K562 (cell line): ENCODE data around the gene TMEM271. TPM values are rescaled to one million over a fixed set of nuclear protein-coding genes. Genes with fewer than 3 reads are reported as not detected.

ENCODE experiments used
- ATAC-seq: fragments of 200-7000 bp; cut with Tn5 transposase; 3 replicates; pipeline ENCODE4 v1.9.1; 2020; ENCODE audit warnings: moderate library complexity
- BruUV-seq: library from RNA; stranded (reverse); fragments of 400-500 nt; replicated peaks from 2 replicates; lab custom pipeline; 2021; lab: Mats Ljungman, UMichigan
- CTCF ChIA-PET: fragments of 300-600 bp; formaldehyde crosslinking; extraction: SDS; loops from one replicate; lab custom pipeline; 2021; ENCODE audit warnings: low intra/inter-chr PET ratio; lab: Yijun Ruan, JAX
- POLR2A ChIA-PET: fragments of 300-600, 350-650 bp; sonication (Branson Sonifier 250); formaldehyde crosslinking; extraction: SDS; loops from one replicate; lab custom pipeline; 2021; ENCODE audit warnings: antibody characterized with exemption, inconsistent platforms; lab: Yijun Ruan, JAX
- DNase-seq, 4 experiments: peaks; one replicate each; pipeline versions ENCODE4 v3.0.0 to v3.0.0-alpha.2; 2011 to 2018; ENCODE audit warnings: low spot score in 3 of 4, mixed read lengths in 3 of 4; ENCODE audit errors: extremely low read depth in 1 of 4
- FAIRE-seq: peaks from 2 replicates; lab custom pipeline; 2011; peaks lifted over from hg19 to GRCh38; lab: Jason Lieb, UNC
- H2AFZ ChIP-seq: 2 replicates; pipeline ENCODE4 v1.6.0; 2011; ENCODE audit warnings: low read depth, low read length, control low read depth, inconsistent platforms
- H3K27ac ChIP-seq: fragments of 200-600 bp; 3 replicates; pipeline ENCODE4 v1.8.0; 2011; ENCODE audit warnings: low read depth, mild to moderate bottlenecking, control low read depth, inconsistent platforms, low read length, moderate library complexity, mixed read lengths; ENCODE audit errors: extremely low read depth
- H3K27me3 ChIP-seq, 2 experiments: fragments of 300-600 bp in 1 of 2; 2 replicates in 1 of 2; 3 replicates in 1 of 2; pipeline versions ENCODE4 v1.6.0 to v1.8.0; 2011; ENCODE audit warnings: inconsistent platforms in 2 of 2, low read length in 2 of 2, mild to moderate bottlenecking in 1 of 2, mixed read lengths in 1 of 2, moderate library complexity in 1 of 2; ENCODE audit not compliant: control insufficient read depth in 2 of 2, insufficient read depth in 2 of 2
- H3K36me3 ChIP-seq: fragments of 300-600 bp; 3 replicates; pipeline ENCODE4 v1.8.0; 2011; ENCODE audit warnings: mild to moderate bottlenecking, low read length, inconsistent platforms; ENCODE audit not compliant: control insufficient read depth, insufficient read depth
- H3K4me1 ChIP-seq, 2 experiments: fragments of 200-600 bp in 1 of 2; replicated peaks in 1 of 2; 2 replicates in 1 of 2; 3 replicates in 1 of 2; pipeline versions ENCODE4 v1.5.1 to v1.8.0; 2011; ENCODE audit warnings: inconsistent platforms in 2 of 2, low read length in 2 of 2, mild to moderate bottlenecking in 1 of 2, mixed read lengths in 1 of 2, moderate library complexity in 1 of 2; ENCODE audit not compliant: control insufficient read depth in 2 of 2, insufficient read depth in 2 of 2
- H3K4me2 ChIP-seq: 2 replicates; pipeline ENCODE4 v1.6.1; 2011; ENCODE audit warnings: low read length, control low read depth, inconsistent platforms, mixed read lengths; ENCODE audit not compliant: insufficient read depth
- H3K4me3 ChIP-seq: fragments of 200-600 bp; sonication (generic), shearing (Covaris generic); 2 replicates; pipeline ENCODE4 v1.5.1; 2016; ENCODE audit warnings: control low read depth, inconsistent platforms
- H3K79me2 ChIP-seq: fragments of 200-600 bp; 3 replicates; pipeline ENCODE4 v1.8.0; 2011; ENCODE audit warnings: low read length, inconsistent platforms; ENCODE audit not compliant: control insufficient read depth, insufficient read depth
- H3K9ac ChIP-seq, 2 experiments: 2 replicates each; pipeline versions ENCODE4 v1.6.0 to v1.6.1; 2011; ENCODE audit warnings: low read depth in 2 of 2, low read length in 2 of 2, control low read depth in 1 of 2, inconsistent platforms in 1 of 2, mild to moderate bottlenecking in 1 of 2, mixed read lengths in 1 of 2; ENCODE audit not compliant: insufficient read depth in 1 of 2
- H3K9me1 ChIP-seq: one replicate; pipeline ENCODE4 v1.6.0; 2011; ENCODE audit warnings: inconsistent platforms, mild to moderate bottlenecking, low read length, moderate library complexity; ENCODE audit not compliant: control insufficient read depth, insufficient read depth
- H3K9me3 ChIP-seq: replicated peaks from 2 replicates; pipeline ENCODE4 v1.5.1; 2011; ENCODE audit warnings: low read depth, low read length, inconsistent platforms; ENCODE audit not compliant: control insufficient read depth, insufficient read depth
- H4K20me1 ChIP-seq: replicated peaks from 2 replicates; pipeline ENCODE4 v1.6.1; 2011; ENCODE audit warnings: low read length, inconsistent platforms, mixed read lengths; ENCODE audit not compliant: control insufficient read depth, insufficient read depth
- CXXC5 ChIP-seq: fragments of 250-450 bp; sonication (Bioruptor Pico); IDR thresholded peaks from 2 replicates; pipeline ENCODE4 v1.8.0; 2022; ENCODE audit warnings: inconsistent platforms, mild to moderate bottlenecking, moderate library complexity
- DPF2 ChIP-seq: fragments of 450-650 bp; IDR thresholded peaks from 2 replicates; pipeline ENCODE4 v1.6.1; 2016
- FOXK2 ChIP-seq, 2 experiments: fragments of 450-650 bp; IDR thresholded peaks in 1 of 2; conservative IDR thresholded peaks in 1 of 2; 2 replicates each; pipeline ENCODE4 v1.6.1; 2016; ENCODE audit warnings: low read depth in 2 of 2, mild to moderate bottlenecking in 1 of 2
- HNRNPUL1 ChIP-seq: fragments of 200-400 bp; formaldehyde crosslinking; IDR thresholded peaks from 2 replicates; pipeline ENCODE4 v1.6.1; 2017; ENCODE audit warnings: low read length
- LARP7 ChIP-seq: fragments of 450-650 bp; IDR thresholded peaks from 2 replicates; pipeline ENCODE4 v1.6.1; 2016
- MGA ChIP-seq: fragments of 450-650 bp; IDR thresholded peaks from 2 replicates; pipeline ENCODE4 v1.6.1; 2016; ENCODE audit warnings: mild to moderate bottlenecking, moderate library complexity
- NR2C1 ChIP-seq, 2 experiments: fragments of 450-650 bp; IDR thresholded peaks; 2 replicates each; pipeline ENCODE4 v1.6.1; 2017; ENCODE audit warnings: mild to moderate bottlenecking in 2 of 2, antibody characterized with exemption in 1 of 2, inconsistent platforms in 1 of 2, missing compliant biosample characterization in 1 of 2, missing genetic modification characterization in 1 of 2
- TRIM25 ChIP-seq: fragments of 450-650 bp; IDR thresholded peaks from 2 replicates; pipeline ENCODE4 v1.7.0; 2016; ENCODE audit warnings: borderline replicate concordance
- ZNF143 ChIP-seq: sonication (generic); formaldehyde crosslinking; IDR thresholded peaks from 2 replicates; pipeline ENCODE4 v1.9.0; 2022; ENCODE audit warnings: mild to moderate bottlenecking, missing genetic modification reagents
- ZNF696 ChIP-seq: fragments of 250-450 bp; sonication (Bioruptor Pico); conservative IDR thresholded peaks from 2 replicates; pipeline ENCODE4 v1.4.0; 2020; ENCODE audit warnings: mild to moderate bottlenecking, moderate library complexity
- WGBS: fragments of 100-300 bp; shearing (Covaris generic); methylation state at CpG from one replicate; pipeline ENCODE4 v1.1.6; 2016; ENCODE audit warnings: low coverage, mixed read lengths; ENCODE audit not compliant: insufficient coverage; ENCODE audit errors: missing lambda C conversion rate; 5-methylcytosine and 5-hydroxymethylcytosine counted together
- in situ Hi-C: fragments of 300-500 bp; cut with MboI; formaldehyde crosslinking; loops from 4 replicates; pipeline ENCODE4 v1.15.0; 2018; ENCODE audit warnings: inconsistent platforms, mixed read lengths
- intact Hi-C: fragments of 100-400 bp; cut with micrococcal nuclease; formaldehyde crosslinking; loops from 2 replicates; pipeline ENCODE4 v1.14.2; 2022
- polyA plus RNA-seq, 8 experiments: library from polyadenylated mRNA; depleted of rRNA in 4 of 8; stranded (reverse) in 5 of 8; unstranded in 3 of 8; fragments of >200 nt; fragmentation: Nextera tagmentation in 2 of 8; fragmentation: Illumina TruSeq in 1 of 8; extraction: Ambion mirVana in 2 of 8; extraction: Trizol in 1 of 8; gene quantifications; 2 replicates each; pipeline versions ENCODE4 v1.2.1 to v1.2.3, GENCODE V29; 2011 to 2014; ENCODE audit warnings: inconsistent platforms in 1 of 8, missing spikeins in 1 of 8
- total RNA-seq, 7 experiments: library from RNA; depleted of rRNA in 6 of 7; stranded (reverse); fragments of >200 nt in 6 of 7; fragmentation: Illumina TruSeq in 2 of 7; extraction: Trizol in 2 of 7; gene quantifications; 2 replicates each; pipeline versions ENCODE4 v1.2.1 to v1.2.3, GENCODE V29; 2011 to 2021; ENCODE audit warnings: low replicate concordance in 1 of 7

TMEM271 gene
- total and polyA plus RNA-seq, 9 of the 15 experiments (the other 6 are each of a cell fraction or from before 2014, with no cell fraction given) = not detected

- DNase-seq (no peak), ATAC-seq (no peak), FAIRE-seq (no peak)
- H2AFZ ChIP-seq = no peak overlapping the region
- H3K4me1 ChIP-seq = peaks cover 0 to 18% of the 10 kb centered on the region in 2 experiments; a peak in 2 of 5 replicates
- intact Hi-C loops = no loop called here
- no peak overlapping the region for H3K9ac ChIP-seq
- no peaks in the 10 kb centered on the region for H3K9me1 ChIP-seq
- POLR2A ChIA-PET = no interaction called here
- no peaks in the 10 kb centered on the region for H4K20me1 ChIP-seq
- no peak overlapping the region for H3K4me2 ChIP-seq
- peaks cover 5 to 38% of the 10 kb centered on the region in 2 experiments; a peak in 3 of 5 replicates for H3K27me3 ChIP-seq
- H3K27ac ChIP-seq = no peak overlapping the region
- no TSS peak for BruUV-seq
- H3K79me2 ChIP-seq = no peaks in the 10 kb centered on the region
- no peaks in the 10 kb centered on the region for H3K36me3 ChIP-seq
- H3K9me3 ChIP-seq = no peaks in the 10 kb centered on the region
- in situ Hi-C loops = no loop called here
- CTCF ChIA-PET = no interaction called here
- no peak overlapping the region for H3K4me3 ChIP-seq
- 18% methylated on average over 21 of the region's 37 CpGs for WGBS
- TF ChIP-seq TRIM25 (no peak), ZNF143 (CRISPR knock-in tag) (no peak), CXXC5 (CRISPR knock-in tag) (no peak), LARP7 (no peak), ZNF696 (CRISPR knock-in tag) (no peak), HNRNPUL1 (no peak), NR2C1 (IDR thresholded peaks at IDR 0.05) (no peak), NR2C1 (tag; IDR thresholded peaks at IDR 0.05) (no peak), FOXK2 (conservative IDR thresholded peaks at IDR 0.05 in 1 of 2, IDR thresholded peaks at IDR 0.05 in 1 of 2; ENCODE audit: low read depth in 2 of 2) (no peak), MGA (no peak), DPF2 (no peak)
These were observed 950 bp upstream of the TMEM271 start for GRCh38 chr4:576991-577498.
